ENCODE data around the gene HAND2. TPM values are rescaled to one million over a fixed set of nuclear protein-coding genes. Genes with fewer than 3 reads are reported as not detected.

The HAND2 gene
- total RNA-seq, 1 donor from 2014 or later: not detected

DNA sequence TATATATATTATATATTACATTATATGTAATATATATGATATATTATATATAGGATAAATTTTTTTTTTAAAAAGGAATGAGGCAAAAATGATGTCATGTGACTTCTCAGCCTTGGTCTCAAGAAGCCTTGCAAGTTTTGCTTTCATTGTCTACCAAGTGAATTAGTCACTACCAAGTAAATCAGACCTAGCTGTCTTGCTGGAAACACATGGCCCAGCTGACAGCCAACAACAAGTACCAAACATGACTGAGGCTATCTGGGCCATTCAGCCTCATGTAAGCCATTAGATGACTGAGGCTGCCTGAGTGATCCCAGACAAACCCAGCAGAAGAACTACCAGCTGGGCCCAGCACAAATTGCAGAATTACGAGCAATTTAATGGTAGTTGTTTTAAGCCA, 44.9 kb downstream of the HAND2 start:
- H3K9me3 Mint-ChIP-seq (ENCODE audit: unreplicated experiment): no peaks in the 10 kb centered on the region
- no peaks in the 10 kb centered on the region for H3K27me3 Mint-ChIP-seq (ENCODE audit: low read depth, unreplicated experiment)
- H3K27ac ChIP-seq (ENCODE audit: low read depth, low read length): no peak overlapping the region
- no peaks in the 10 kb centered on the region for H3K36me3 Mint-ChIP-seq (ENCODE audit: low read depth, unreplicated experiment)
- no peak overlapping the region for H3K27ac Mint-ChIP-seq (ENCODE audit: unreplicated experiment)
- H2AFZ ChIP-seq (ENCODE audit: low read depth, low read length): no peak overlapping the region
- H3K4me3 Mint-ChIP-seq (ENCODE audit: unreplicated experiment): no peak overlapping the region
- H3K4me3 ChIP-seq (ENCODE audit: insufficient read depth, low read depth, low read length): no peak overlapping the region
- H3K9ac ChIP-seq (ENCODE audit: low read length): no peak overlapping the region
- no peak for FAIRE-seq
- H3K36me3 ChIP-seq (ENCODE audit: insufficient read depth, low read length): no peaks in the 10 kb centered on the region
- H3K9me3 ChIP-seq (ENCODE audit: insufficient read depth, low read depth, low read length): no peaks in the 10 kb centered on the region
- no peaks in the 10 kb centered on the region for H3K27me3 ChIP-seq (ENCODE audit: insufficient read depth, low read length)
- H3K79me2 ChIP-seq (ENCODE audit: insufficient read depth, low read length): no peaks in the 10 kb centered on the region
- peaks cover 26% of the 10 kb centered on the region for H3K4me1 Mint-ChIP-seq (ENCODE audit: low read depth, unreplicated experiment)
- TF ChIP-seq, protein P1, sequence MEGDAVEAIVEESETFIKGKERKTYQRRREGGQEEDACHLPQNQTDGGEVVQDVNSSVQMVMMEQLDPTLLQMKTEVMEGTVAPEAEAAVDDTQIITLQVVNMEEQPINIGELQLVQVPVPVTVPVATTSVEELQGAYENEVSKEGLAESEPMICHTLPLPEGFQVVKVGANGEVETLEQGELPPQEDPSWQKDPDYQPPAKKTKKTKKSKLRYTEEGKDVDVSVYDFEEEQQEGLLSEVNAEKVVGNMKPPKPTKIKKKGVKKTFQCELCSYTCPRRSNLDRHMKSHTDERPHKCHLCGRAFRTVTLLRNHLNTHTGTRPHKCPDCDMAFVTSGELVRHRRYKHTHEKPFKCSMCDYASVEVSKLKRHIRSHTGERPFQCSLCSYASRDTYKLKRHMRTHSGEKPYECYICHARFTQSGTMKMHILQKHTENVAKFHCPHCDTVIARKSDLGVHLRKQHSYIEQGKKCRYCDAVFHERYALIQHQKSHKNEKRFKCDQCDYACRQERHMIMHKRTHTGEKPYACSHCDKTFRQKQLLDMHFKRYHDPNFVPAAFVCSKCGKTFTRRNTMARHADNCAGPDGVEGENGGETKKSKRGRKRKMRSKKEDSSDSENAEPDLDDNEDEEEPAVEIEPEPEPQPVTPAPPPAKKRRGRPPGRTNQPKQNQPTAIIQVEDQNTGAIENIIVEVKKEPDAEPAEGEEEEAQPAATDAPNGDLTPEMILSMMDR (IDR thresholded peaks at IDR 0.05; ENCODE audit: insufficient read depth, low read depth, low read length): no peak
- TF ChIP-seq EZH2 (IDR thresholded peaks at IDR 0.05; ENCODE audit: insufficient read depth, low read length): no peak
- no peak overlapping the region for H3K4me2 ChIP-seq (ENCODE audit: low read length)
- peak; percentile 52 for DNase-seq (ENCODE audit: low read depth)
- peaks cover 23% of the 10 kb centered on the region for H3K4me1 ChIP-seq (ENCODE audit: insufficient read depth, low read length)
- no peaks in the 10 kb centered on the region for H4K20me1 ChIP-seq (ENCODE audit: insufficient read depth, low read length)

DNA sequence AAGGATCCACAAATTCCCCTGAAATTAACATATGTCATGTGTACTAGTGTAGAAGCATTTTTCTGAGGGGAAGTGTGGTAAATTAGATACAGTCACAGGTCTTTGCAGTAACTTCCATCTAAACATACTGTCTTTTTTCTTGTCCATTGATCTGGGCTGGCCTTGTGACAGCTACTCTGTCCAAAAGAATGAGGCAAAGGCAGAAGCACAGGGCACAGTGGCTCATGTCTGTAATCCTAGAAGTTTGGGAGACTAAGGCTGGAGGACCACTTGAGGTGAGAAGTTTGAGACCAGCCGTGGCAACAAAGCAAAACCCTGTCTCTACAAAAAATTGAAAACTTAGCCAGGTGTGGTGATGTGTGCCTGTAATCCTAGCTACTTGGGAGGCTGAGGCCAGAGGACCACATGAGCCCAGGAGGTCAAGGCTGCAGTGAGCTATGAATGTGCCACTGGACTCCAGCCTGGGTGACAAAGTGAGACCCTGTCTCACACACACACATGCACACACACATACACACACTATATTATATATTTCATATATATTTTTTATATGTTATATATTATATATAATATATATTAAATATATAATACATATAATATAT, 47.6 kb downstream of the HAND2 start:
- Mint-ChIP-seq H3K9me3 (ENCODE audit: unreplicated experiment) (no peaks in the 10 kb centered on the region), H3K36me3 (ENCODE audit: low read depth, unreplicated experiment) (no peaks in the 10 kb centered on the region), H3K4me1 (ENCODE audit: low read depth, unreplicated experiment) (peaks cover 15% of the 10 kb centered on the region), H3K4me3 (ENCODE audit: unreplicated experiment) (no peak overlapping the region), H3K27ac (ENCODE audit: unreplicated experiment) (no peak overlapping the region), H3K27me3 (ENCODE audit: low read depth, unreplicated experiment) (no peaks in the 10 kb centered on the region)
- Histone ChIP-seq H3K4me2 (ENCODE audit: low read length) (no peak overlapping the region), H3K79me2 (ENCODE audit: insufficient read depth, low read length) (no peaks in the 10 kb centered on the region), H3K9me3 (ENCODE audit: insufficient read depth, low read depth, low read length) (no peaks in the 10 kb centered on the region), H4K20me1 (ENCODE audit: insufficient read depth, low read length) (no peaks in the 10 kb centered on the region), H2AFZ (ENCODE audit: low read depth, low read length) (no peak overlapping the region), H3K27me3 (ENCODE audit: insufficient read depth, low read length) (no peaks in the 10 kb centered on the region), H3K4me1 (ENCODE audit: insufficient read depth, low read length) (peaks cover 15% of the 10 kb centered on the region), H3K4me3 (ENCODE audit: insufficient read depth, low read depth, low read length) (no peak overlapping the region), H3K9ac (ENCODE audit: low read length) (no peak overlapping the region), H3K27ac (ENCODE audit: low read depth, low read length) (no peak overlapping the region), H3K36me3 (ENCODE audit: insufficient read depth, low read length) (no peaks in the 10 kb centered on the region)
- no peak for FAIRE-seq
- no peak for DNase-seq (ENCODE audit: low read depth)
- TF ChIP-seq, protein P1 (IDR thresholded peaks at IDR 0.05; ENCODE audit: insufficient read depth, low read depth, low read length): no peak
- no peak for TF ChIP-seq EZH2 (IDR thresholded peaks at IDR 0.05; ENCODE audit: insufficient read depth, low read length)

DNA sequence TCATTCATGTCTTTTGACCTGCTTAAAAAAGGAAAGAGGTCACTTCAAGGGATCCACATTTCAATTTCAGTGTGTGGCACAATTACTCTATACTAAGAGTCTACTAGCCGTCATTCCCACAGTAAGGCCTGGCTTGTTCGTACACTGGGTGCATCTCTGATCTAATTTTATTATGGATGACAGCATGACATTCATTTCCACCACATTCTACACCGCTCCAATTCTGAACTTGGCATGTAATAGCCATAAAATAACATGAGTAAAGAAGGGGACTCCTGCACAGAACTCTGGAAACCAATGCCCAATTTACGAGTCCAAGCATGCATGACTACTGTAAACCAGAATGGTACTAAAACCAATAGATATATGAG, 51.1 kb downstream of the HAND2 start:
- H3K4me2 ChIP-seq (ENCODE audit: low read length): peak overlapping the region; percentile 72
- TF ChIP-seq, protein P1 (IDR thresholded peaks at IDR 0.05; ENCODE audit: insufficient read depth, low read depth, low read length): no peak
- TF ChIP-seq EZH2 (IDR thresholded peaks at IDR 0.05; ENCODE audit: insufficient read depth, low read length): no peak
- Mint-ChIP-seq H3K4me1 (ENCODE audit: low read depth, unreplicated experiment) (peaks cover 4% of the 10 kb centered on the region), H3K4me3 (ENCODE audit: unreplicated experiment) (no peak overlapping the region), H3K9me3 (ENCODE audit: unreplicated experiment) (no peaks in the 10 kb centered on the region), H3K36me3 (ENCODE audit: low read depth, unreplicated experiment) (no peaks in the 10 kb centered on the region), H3K27ac (ENCODE audit: unreplicated experiment) (no peak overlapping the region), H3K27me3 (ENCODE audit: low read depth, unreplicated experiment) (no peaks in the 10 kb centered on the region)
- H3K9me3 ChIP-seq (ENCODE audit: insufficient read depth, low read depth, low read length): no peaks in the 10 kb centered on the region
- H2AFZ ChIP-seq (ENCODE audit: low read depth, low read length): peak overlapping the region; percentile 50
- H4K20me1 ChIP-seq (ENCODE audit: insufficient read depth, low read length): no peaks in the 10 kb centered on the region
- H3K36me3 ChIP-seq (ENCODE audit: insufficient read depth, low read length): no peaks in the 10 kb centered on the region
- peaks cover 9% of the 10 kb centered on the region for H3K4me1 ChIP-seq (ENCODE audit: insufficient read depth, low read length)
- FAIRE-seq (peak; percentile 78), DNase-seq (ENCODE audit: low read depth) (no peak)
- no peaks in the 10 kb centered on the region for H3K79me2 ChIP-seq (ENCODE audit: insufficient read depth, low read length)
- no peaks in the 10 kb centered on the region for H3K27me3 ChIP-seq (ENCODE audit: insufficient read depth, low read length)
- H3K9ac ChIP-seq (ENCODE audit: low read length): no peak overlapping the region
- H3K27ac ChIP-seq (ENCODE audit: low read depth, low read length): peak overlapping the region; percentile 30
- peak overlapping the region; percentile 15 for H3K4me3 ChIP-seq (ENCODE audit: insufficient read depth, low read depth, low read length)
